HTR-8/SVneo (cell line): Measurements from ENCODE around the gene MANF.
A peak's percentile ranks its signal among the peaks of the same experiment; 100 is the strongest.

Experiments used
- DNase-seq: peaks from one replicate; pipeline ENCODE4 v3.0.0; 2011; ENCODE audit warnings: low spot score, mixed read lengths; ENCODE audit not compliant: insufficient read length
- FAIRE-seq: peaks from 2 replicates; lab custom pipeline; 2011; peaks lifted over from hg19 to GRCh38; lab: Jason Lieb, UNC

The MANF gene

GRCh38 chr3:51388286-51389029 is 3.4 kb downstream of the MANF start:
- peak; percentile 68 for FAIRE-seq

GRCh38 chr3:51389423-51390183 is 4.5 kb downstream of the MANF start:
- FAIRE-seq (no peak), DNase-seq (peak; percentile 55)

More at GRCh38 chr3:51388286-51389029, 3.4 kb downstream of the MANF start:
- DNase-seq: no peak

- FAIRE-seq (no peak), DNase-seq (no peak)
Observed at GRCh38 chr3:51390246-51391074, 5.4 kb downstream of the MANF start.

- DNase-seq: peak; percentile 96
- FAIRE-seq: peak; percentile 99
Observed at GRCh38 chr3:51391075-51391565, 6.0 kb downstream of the MANF start, which contains the start of gene RBM15B. Gene RBM15B, plus strand, starts transcription at chr3:51391285. Its CDS starts 115 bp downstream, at chr3:51391400.

GRCh38 chr3:51391566-51392354 is 6.7 kb downstream of the MANF start:
- no peak for FAIRE-seq

GRCh38 chr3:51392355-51393133 is 7.5 kb downstream of the MANF start:
- FAIRE-seq (peak; percentile 31), DNase-seq (no peak)

More at GRCh38 chr3:51391566-51392354, 6.7 kb downstream of the MANF start:
- DNase-seq: no peak

GRCh38 chr3:51393134-51393495 is 8.0 kb downstream of the MANF start:
- FAIRE-seq: no peak
- no peak for DNase-seq

- FAIRE-seq: no peak
- no peak for DNase-seq
Observed at GRCh38 chr3:51393564-51393963, 8.5 kb downstream of the MANF start.

- FAIRE-seq (peak; percentile 46), DNase-seq (no peak)
Observed at GRCh38 chr3:51394541-51394940, 9.4 kb downstream of the MANF start.

- no peak for DNase-seq
- FAIRE-seq: peak; percentile 78
Observed at GRCh38 chr3:51395493-51396213, 10.6 kb downstream of the MANF start.

GRCh38 chr3:51396401-51396800 is 11.3 kb downstream of the MANF start:
- FAIRE-seq: no peak
- DNase-seq: no peak

GRCh38 chr3:51397392-51397791 is 12.3 kb downstream of the MANF start:
- FAIRE-seq: peak; percentile 33

GRCh38 chr3:51398595-51399310 is 13.7 kb downstream of the MANF start:
- DNase-seq (no peak), FAIRE-seq (no peak)

More at GRCh38 chr3:51397392-51397791, 12.3 kb downstream of the MANF start:
- DNase-seq: no peak

GRCh38 chr3:51400166-51400565 is 15.1 kb downstream of the MANF start:
- no peak for DNase-seq

GRCh38 chr3:51401735-51402134 is 16.6 kb downstream of the MANF start:
- FAIRE-seq (no peak), DNase-seq (no peak)

More at GRCh38 chr3:51400166-51400565, 15.1 kb downstream of the MANF start:
- no peak for FAIRE-seq

GRCh38 chr3:51403675-51404074 is 18.6 kb downstream of the MANF start:
- no peak for DNase-seq
- FAIRE-seq: no peak

GRCh38 chr3:51408021-51408420 is 22.9 kb downstream of the MANF start:
- no peak for FAIRE-seq
- no peak for DNase-seq
